NCI-H524 (cell line): ENCODE measurements around the gene ZNF664.

Source experiments
- DNase-seq, 2 experiments: peaks; one replicate each; lab custom pipeline; 2025; lab: John Stamatoyannopoulos, UW

ZNF664 gene

DNA sequence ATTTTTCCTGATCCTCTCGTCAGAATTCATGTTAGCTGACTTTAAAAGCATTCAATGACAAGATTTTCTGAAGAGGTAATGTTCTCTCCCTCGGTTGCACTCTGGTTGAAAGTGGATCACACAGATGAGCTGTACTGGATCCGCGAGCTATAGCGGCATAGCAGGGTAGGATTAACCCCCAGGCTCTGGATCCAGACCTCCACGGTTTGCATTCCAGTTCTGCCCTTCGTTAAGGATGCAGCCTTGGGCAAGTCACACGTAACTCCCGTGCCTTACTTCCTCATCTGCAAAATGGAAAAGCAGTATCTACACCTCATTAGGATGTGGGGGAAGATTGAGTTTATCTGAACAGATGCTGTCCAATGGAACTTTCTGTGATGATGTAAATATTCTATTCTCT lies 14.1 kb upstream of the ZNF664 start:
- no peak for DNase-seq

DNA sequence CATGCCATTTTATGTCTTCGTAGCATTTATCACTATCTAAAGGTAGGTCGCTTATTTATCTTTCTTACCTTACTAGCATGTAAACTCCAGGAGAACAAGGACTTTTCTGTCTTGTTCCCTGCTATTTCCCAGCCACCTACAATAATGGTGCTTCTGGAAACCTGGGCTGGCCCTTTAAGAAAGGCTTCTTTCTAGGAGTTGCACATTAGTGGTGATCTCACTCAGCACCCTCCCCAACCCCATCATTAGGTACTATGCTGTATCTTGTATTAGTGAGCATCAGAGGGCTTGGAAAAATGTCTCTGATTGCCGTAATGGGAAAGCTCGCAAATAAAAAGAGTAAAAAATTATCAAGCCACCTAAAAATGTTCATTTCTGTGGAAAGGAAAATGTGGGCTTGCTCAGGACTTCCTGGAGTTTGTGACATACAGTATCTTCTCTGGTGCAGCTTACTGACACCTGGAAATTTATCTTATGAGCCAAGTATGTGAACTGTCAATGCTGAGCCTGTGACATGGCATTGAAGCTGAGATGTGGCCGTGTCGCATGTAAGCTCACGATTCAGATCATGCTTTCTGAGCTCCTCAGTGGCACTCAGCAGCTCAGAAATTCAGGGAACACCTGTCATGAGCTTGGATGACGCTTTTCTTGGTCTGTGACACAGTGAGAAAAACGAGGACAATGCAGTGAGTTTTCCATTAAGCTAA lies 12.8 kb upstream of the ZNF664 start:
- no peak for DNase-seq

DNA sequence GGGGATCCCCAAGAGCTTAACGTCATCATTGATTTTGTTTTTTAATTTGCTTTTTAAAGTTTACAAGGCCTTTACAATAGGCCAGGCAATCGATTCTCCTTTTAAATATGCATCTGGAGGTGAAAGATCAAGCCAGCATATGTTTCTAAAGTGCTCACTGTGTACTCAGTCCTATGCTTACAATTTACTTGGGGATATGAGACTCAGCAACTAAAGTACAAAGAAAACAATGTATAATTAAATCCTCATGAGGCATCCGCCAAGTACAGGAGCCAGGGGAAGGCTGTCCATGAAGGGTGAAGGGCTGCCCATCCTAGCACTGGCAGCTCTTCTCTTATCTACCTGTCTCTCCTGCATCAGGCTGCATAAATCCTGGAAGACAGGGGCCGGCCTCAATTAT lies 12.2 kb upstream of the ZNF664 start:
- DNase-seq, result no peak

- no peak for DNase-seq
Measured at GRCh38 chr12:123961585-123962345, 11.2 kb upstream of the ZNF664 start.

DNA sequence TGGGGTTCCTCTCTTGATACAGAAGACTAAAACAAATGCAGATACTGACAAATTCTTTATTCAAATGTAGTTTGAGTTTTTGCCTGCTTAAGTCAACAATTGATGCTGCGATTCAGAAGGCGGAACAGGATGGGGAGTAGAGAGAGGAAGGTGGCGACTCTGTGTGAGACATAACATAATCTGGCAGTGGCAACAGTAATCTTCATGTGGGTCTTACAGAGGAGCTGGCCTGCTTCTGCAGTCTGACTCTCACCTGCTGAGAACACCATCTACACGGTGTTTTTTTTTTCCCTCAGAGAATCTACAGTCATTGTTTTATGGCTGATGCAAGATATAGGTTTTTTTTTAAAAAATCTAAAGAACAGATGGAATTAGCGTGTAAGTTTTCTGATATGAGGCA lies 10.5 kb upstream of the ZNF664 start:
- no peak for DNase-seq

DNA sequence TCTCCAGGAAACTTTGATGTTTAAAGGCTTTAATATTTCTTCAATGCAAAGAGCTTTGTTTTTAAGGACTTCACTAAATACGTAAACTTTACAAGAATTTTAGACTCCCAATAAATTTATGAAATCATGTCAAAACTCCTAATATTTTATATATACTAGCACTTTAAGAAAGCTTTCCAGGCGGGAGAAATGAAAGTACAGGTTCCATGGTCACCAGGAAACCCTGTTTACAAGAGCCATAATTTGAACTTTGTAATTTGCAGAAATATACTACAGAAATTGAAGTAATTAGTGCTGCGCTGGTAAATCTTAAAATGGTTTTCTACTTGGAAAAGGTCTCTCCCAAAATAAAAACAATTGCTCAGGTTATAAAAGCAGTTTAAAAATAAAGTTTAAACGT lies 9.2 kb upstream of the ZNF664 start:
- no peak for DNase-seq

GRCh38 chr12:123965382-123965781 lies 7.6 kb upstream of the ZNF664 start:
- DNase-seq, result no peak

DNA sequence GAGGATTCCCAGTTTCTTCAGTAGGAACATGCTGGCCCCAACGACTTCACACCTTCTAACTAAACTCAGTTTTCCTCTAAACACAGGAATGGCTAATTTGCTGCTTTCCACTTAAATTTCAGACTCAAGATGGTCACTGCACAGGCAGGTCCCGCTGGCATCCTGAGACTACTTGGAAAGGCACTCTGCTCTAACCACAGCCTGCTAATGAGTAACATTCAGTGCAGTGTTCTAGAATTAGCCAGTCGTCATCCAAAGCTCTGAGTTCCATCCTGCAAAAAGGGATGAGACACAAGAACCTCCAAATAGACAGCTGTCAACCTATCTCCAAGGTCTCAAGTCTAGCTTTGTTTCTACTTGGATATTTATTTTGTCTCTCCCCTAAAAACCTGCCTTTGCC lies 6.4 kb upstream of the ZNF664 start:
- no peak for DNase-seq

GRCh38 chr12:123967121-123967586 lies 5.9 kb upstream of the ZNF664 start:
- no peak for DNase-seq

DNA sequence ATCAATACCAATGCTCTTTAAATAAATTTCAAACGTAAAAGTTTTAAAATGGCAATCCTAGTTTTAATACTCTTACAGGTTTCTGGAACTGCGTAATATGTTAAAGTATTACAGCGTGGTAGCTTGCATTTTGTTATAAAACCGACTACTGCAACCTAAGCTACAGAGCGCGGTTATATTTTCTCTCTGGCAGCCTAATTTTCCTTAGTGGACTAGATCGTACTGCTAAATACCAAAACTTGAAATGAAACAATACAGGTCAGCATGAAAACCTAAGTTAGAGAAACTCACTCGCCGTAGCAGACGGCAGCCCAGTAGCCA lies 1.6 kb upstream of the ZNF664 start:
- DNase-seq, result no peak

GRCh38 chr12:123971770-123972456 lies 1.1 kb upstream of the ZNF664 start:
- peak; percentile 46 to 48 for DNase-seq

DNA sequence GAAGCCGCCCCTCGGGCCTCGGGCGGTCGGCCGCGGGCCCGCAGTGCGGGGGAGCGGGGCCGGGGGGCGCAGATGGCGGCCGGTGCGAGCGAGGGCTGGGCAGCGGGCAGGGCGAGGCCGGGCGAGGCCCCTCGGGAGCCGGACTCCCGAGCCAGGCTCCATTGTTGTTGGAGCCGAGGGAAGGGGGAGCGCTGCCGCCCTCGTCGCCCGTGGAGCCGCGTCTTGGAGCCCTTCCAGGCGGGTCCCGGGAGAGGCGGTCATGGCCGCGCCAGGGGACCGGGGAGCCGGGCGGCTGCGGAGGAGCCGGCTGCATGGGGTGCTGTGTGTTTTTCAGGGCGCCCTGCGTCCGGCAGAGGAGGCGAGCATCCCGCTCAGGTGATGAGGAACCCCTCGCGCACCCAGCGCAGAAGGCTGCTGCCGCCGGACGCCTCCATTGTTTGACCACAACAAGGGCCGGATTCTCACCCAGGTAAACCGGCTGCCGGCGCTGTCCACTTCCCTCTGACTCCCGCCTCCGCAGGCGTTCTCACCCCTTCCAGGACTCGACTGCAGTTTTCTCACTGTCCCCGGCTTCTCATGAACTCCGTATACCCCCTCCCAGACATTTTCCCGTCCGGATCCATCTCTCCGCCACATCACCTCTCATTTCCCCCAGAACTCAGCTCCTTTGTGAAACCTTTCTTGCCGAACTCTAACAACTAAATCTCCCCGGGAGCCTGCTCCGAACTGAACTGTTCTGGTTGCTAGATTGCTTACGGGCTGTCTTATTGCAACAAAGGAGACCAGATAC lies 732 bp downstream of the ZNF664 start:
- DNase-seq, result peak; percentile 12 to 31

- DNase-seq, result no peak
Measured at GRCh38 chr12:123976227-123976826, 3.3 kb downstream of the ZNF664 start.

GRCh38 chr12:123979566-123979965 lies 6.6 kb downstream of the ZNF664 start:
- no peak for DNase-seq

DNA sequence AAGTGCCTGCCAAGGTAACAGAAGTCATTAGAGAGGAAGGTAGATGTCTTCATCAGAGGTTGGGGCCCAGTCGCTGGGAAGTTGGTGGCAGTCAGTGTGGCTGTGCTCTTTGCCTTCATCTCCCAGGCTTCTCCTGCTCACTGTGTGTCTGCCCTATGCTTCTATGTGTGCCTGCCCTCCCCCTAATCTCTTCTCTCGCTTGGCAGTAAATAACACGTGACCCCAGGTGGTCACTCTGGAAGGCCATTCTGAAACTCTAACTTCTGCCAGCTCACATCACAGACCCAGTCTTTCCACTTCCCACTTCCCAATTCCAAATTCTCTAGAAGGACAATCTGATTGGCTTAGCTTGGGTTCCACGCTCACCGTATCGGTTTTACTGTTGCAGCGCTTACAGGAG lies 9.3 kb downstream of the ZNF664 start:
- DNase-seq, result no peak

- DNase-seq, result peak; percentile 50 to 70
Measured at GRCh38 chr12:123983822-123984485, 10.9 kb downstream of the ZNF664 start.

- no peak for DNase-seq
Measured at GRCh38 chr12:123984903-123985302, 11.9 kb downstream of the ZNF664 start.

GRCh38 chr12:123986374-123986965 lies 13.5 kb downstream of the ZNF664 start:
- DNase-seq, result peak in 1 of 2 experiments; percentile 24

DNA sequence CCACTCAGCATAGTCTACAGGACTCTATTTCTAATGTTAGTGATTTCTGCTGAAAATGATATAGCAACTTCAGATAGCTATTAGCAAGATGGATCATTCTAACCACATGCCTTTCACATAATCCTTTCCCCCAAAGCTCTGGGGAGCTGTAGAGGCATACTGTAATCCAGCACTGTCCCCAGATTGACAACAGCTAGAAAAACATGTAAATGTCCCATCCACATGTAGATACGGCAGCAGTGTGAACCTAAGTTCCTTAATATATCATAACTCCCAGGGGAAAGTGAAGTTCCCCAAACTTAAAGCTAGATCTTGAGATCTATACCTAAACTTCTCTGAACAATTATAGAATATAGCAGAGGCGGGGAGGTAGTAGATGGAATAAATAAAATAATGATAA lies 14.0 kb downstream of the ZNF664 start:
- DNase-seq, result peak in 1 of 2 experiments; percentile 16

DNA sequence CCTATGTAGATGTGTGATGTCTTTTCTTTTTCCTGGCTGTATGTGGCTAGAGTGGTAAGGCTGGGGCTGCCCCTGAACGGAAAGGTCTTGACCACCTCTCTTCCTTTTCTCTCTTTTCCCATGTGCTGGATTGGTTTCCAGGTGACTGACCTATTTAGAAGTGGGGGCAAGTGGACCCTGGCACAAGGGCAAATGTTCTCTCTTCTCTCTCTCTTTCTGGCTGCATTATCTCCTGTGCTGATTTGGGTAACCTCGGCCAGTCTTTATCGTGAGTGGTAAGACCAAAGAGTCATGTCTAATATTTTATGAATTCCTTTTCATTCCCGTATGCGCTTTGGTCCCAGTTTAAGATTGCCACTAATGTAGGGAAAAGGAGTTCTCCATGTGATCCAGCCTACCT lies 16.2 kb downstream of the ZNF664 start:
- DNase-seq, result no peak

DNA sequence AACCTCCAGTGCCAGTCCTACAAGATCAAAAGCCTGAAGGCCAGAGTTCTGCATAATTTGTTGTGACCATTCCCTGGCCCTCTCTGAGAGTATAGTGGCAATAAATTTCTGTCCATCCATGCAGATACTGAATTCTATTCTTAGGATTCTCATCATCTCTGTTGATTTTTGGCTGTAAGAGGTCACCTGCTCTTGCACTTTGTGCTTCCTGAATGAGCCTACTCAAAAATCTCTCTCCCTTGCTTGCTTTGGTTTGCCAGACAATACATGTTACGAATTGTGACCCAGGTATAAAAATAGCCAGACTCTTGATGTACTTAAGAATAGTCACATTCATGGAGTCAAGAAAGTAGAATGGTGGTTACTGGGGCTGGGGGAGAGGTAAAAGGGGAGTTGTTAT lies 16.7 kb downstream of the ZNF664 start:
- DNase-seq, result no peak
